Left forelimb (tissue), 1 donor: ENCODE measurements around the gene GALNT14.

ENCODE experiments used
- DNase-seq: peaks from one replicate; pipeline ENCODE4 v3.0.0-alpha.2; 2018; ENCODE audit warnings: low spot score

The GALNT14 gene

GRCh38 chr2:31134480-31134879 lies 3.8 kb downstream of the GALNT14 start:
- no peak for DNase-seq

- no peak for DNase-seq
Measured at GRCh38 chr2:31132786-31133185, 5.5 kb downstream of the GALNT14 start.

GRCh38 chr2:31131871-31132270 lies 6.4 kb downstream of the GALNT14 start:
- no peak for DNase-seq

- no peak for DNase-seq
Measured at GRCh38 chr2:31129375-31130171, 8.7 kb downstream of the GALNT14 start.

GRCh38 chr2:31127931-31128330 lies 10.3 kb downstream of the GALNT14 start:
- no peak for DNase-seq

GRCh38 chr2:31125918-31126695 lies 12.1 kb downstream of the GALNT14 start:
- no peak for DNase-seq

- DNase-seq: no peak
Measured at GRCh38 chr2:31124904-31125303, 13.3 kb downstream of the GALNT14 start.

GRCh38 chr2:31122133-31122532 lies 16.1 kb downstream of the GALNT14 start:
- DNase-seq: no peak

GRCh38 chr2:31113765-31114164 lies 24.5 kb downstream of the GALNT14 start:
- no peak for DNase-seq

GRCh38 chr2:31112544-31112943 lies 25.7 kb downstream of the GALNT14 start:
- DNase-seq: no peak

- DNase-seq: no peak
Measured at GRCh38 chr2:31110998-31111397, 27.2 kb downstream of the GALNT14 start.

GRCh38 chr2:31110431-31110830 lies 27.8 kb downstream of the GALNT14 start:
- DNase-seq: no peak

GRCh38 chr2:31109633-31110192 lies 28.5 kb downstream of the GALNT14 start:
- no peak for DNase-seq

- no peak for DNase-seq
Measured at GRCh38 chr2:31108561-31109286, 29.5 kb downstream of the GALNT14 start.

- DNase-seq: no peak
Measured at GRCh38 chr2:31107591-31108300, 30.5 kb downstream of the GALNT14 start.

- DNase-seq: no peak
Measured at GRCh38 chr2:31101701-31102100, 36.5 kb downstream of the GALNT14 start.

GRCh38 chr2:31097962-31098613 lies 40.2 kb downstream of the GALNT14 start:
- no peak for DNase-seq

- DNase-seq: no peak
Measured at GRCh38 chr2:31090188-31090587, 48.1 kb downstream of the GALNT14 start.

GRCh38 chr2:31089645-31090044 lies 48.6 kb downstream of the GALNT14 start:
- no peak for DNase-seq

GRCh38 chr2:31088504-31089195 lies 49.6 kb downstream of the GALNT14 start:
- no peak for DNase-seq

GRCh38 chr2:31087491-31087890 lies 50.7 kb downstream of the GALNT14 start:
- DNase-seq: no peak
